Measurements from ENCODE around the gene SLC8A2. TPM values are rescaled to one million over a fixed set of nuclear protein-coding genes. Genes with fewer than 3 reads are reported as not detected.
"Not testable (repeated sequence)": the region's sequence is repeated elsewhere in the genome, so short reads cannot be mapped to it uniquely, and the experiment has no call there.

The SLC8A2 gene
- total RNA-seq, 1 experiment from 2014 or later, result 11.3 TPM

DNA sequence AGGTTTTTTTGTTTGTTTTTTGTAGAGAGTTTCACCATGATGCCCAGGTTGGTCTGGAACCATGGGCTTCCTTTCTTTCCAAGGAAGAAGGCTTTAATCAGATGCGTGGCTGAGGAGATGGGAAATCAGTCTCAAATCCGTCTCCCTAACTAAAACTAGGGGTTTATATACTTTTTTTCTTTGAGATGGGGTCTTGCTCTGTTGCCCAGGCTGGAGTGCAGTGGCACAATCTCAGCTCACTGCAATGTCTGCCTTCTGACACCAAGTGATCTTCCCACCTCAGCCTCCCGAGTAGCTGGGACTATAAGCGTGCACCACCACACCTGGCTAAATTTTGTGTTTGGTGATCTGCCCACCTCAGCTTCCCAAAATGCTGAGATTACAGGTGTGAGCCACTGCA is 87.2 kb downstream of the SLC8A2 start:
- not testable (repeated sequence) for H3K27me3 ChIP-seq (ENCODE audit: insufficient read depth, low read length); H4K91ac ChIP-seq (ENCODE audit: insufficient read length, low read depth, low read length); H3T11ph ChIP-seq (ENCODE audit: low read length); H3K56ac ChIP-seq (ENCODE audit: insufficient read length, low read depth, low read length); H2BK5ac ChIP-seq (ENCODE audit: insufficient read length, low read length); H3K27ac ChIP-seq (ENCODE audit: insufficient read length, low read depth, low read length); H3K18ac ChIP-seq (ENCODE audit: insufficient read length, low read depth, low read length); H3K9me3 Mint-ChIP-seq; H3K23me2 ChIP-seq (ENCODE audit: insufficient read length, low read depth, low read length, poor library complexity, severe bottlenecking); H3K79me2 ChIP-seq (ENCODE audit: insufficient read depth, low read length); H3K4ac ChIP-seq (ENCODE audit: low read depth, low read length); H2BK12ac ChIP-seq (ENCODE audit: insufficient read length, low read depth, low read length); H4K8ac ChIP-seq (replicated peaks; ENCODE audit: insufficient read length, low read depth, low read length); H2BK15ac ChIP-seq (ENCODE audit: low read depth, low read length); H2BK120ac ChIP-seq (ENCODE audit: low read depth, low read length, poor library complexity, severe bottlenecking); H3K14ac ChIP-seq (ENCODE audit: insufficient read depth, low read length); H3K23ac ChIP-seq (ENCODE audit: insufficient read length, low read depth, low read length); H3K27me3 Mint-ChIP-seq (ENCODE audit: low read depth); H4K20me1 ChIP-seq (ENCODE audit: control insufficient read depth, insufficient read depth, insufficient read length); H3K4me1 ChIP-seq (ENCODE audit: insufficient read depth, low read length); H3K4me3 Mint-ChIP-seq; H3K9me3 ChIP-seq (ENCODE audit: control insufficient read depth, low read depth, low read length); H2BK20ac ChIP-seq (ENCODE audit: low read depth, low read length, poor library complexity, severe bottlenecking); H3K79me1 ChIP-seq (ENCODE audit: insufficient read depth, low read depth, low read length, poor library complexity, severe bottlenecking); H3K27ac Mint-ChIP-seq; DNase-seq; H2AFZ ChIP-seq (ENCODE audit: low read length); H4K5ac ChIP-seq (ENCODE audit: insufficient read length, low read depth, low read length); H3K9ac ChIP-seq (ENCODE audit: extremely low read depth, insufficient read length, low read length); H3K4me2 ChIP-seq (ENCODE audit: insufficient read depth, insufficient read length, low read length); H2AK5ac ChIP-seq (ENCODE audit: insufficient read length, low read length)
- WGBS (ENCODE audit: extremely low coverage, insufficient read length, low lambda C conversion rate), result no CpG with 5 or more reads among the region's 4 CpGs
- Mint-ChIP-seq H3K36me3 (ENCODE audit: insufficient read depth in 1 of 3, low read depth in 3 of 3) (peaks cover 17 to 33% (median 28%) of the 10 kb centered on the region in 3 experiments; a peak in 6 of 7 replicates), H3K4me1 (peaks cover 9 to 12% of the 10 kb centered on the region in 2 experiments)

DNA sequence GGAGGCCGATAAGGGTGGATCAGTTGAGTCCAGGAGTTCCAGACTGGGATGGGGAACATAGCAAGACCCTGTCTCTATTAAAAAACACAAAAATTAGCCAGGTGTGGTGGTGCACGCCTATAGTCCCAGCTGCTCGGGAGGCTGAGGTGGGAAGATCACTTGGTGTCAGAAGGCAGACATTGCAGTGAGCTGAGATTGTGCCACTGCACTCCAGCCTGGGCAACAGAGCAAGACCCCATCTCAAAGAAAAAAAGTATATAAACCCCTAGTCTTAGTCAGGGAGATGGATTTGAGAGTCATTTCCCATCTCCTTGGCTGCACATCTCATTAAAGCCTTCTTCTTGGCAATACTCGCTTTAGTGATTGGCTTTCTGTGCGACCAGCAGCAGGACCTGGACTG is 87.8 kb downstream of the SLC8A2 start:
- not testable (repeated sequence) for H3K23ac ChIP-seq (ENCODE audit: insufficient read length, low read depth, low read length); H3T11ph ChIP-seq (ENCODE audit: low read length); H3K9ac ChIP-seq (ENCODE audit: extremely low read depth, insufficient read length, low read length); H2AFZ ChIP-seq (ENCODE audit: low read length); H3K4me2 ChIP-seq (ENCODE audit: insufficient read depth, insufficient read length, low read length); H3K27me3 ChIP-seq (ENCODE audit: insufficient read depth, low read length); H2BK12ac ChIP-seq (ENCODE audit: insufficient read length, low read depth, low read length); H2BK20ac ChIP-seq (ENCODE audit: low read depth, low read length, poor library complexity, severe bottlenecking); H3K79me1 ChIP-seq (ENCODE audit: insufficient read depth, low read depth, low read length, poor library complexity, severe bottlenecking); H4K5ac ChIP-seq (ENCODE audit: insufficient read length, low read depth, low read length); H3K9me3 Mint-ChIP-seq; H4K20me1 ChIP-seq (ENCODE audit: control insufficient read depth, insufficient read depth, insufficient read length); H2BK120ac ChIP-seq (ENCODE audit: low read depth, low read length, poor library complexity, severe bottlenecking); H3K4me1 ChIP-seq (ENCODE audit: insufficient read depth, low read length); H3K27ac Mint-ChIP-seq; H3K56ac ChIP-seq (ENCODE audit: insufficient read length, low read depth, low read length); H3K23me2 ChIP-seq (ENCODE audit: insufficient read length, low read depth, low read length, poor library complexity, severe bottlenecking); H3K9me3 ChIP-seq (ENCODE audit: control insufficient read depth, low read depth, low read length); H2BK15ac ChIP-seq (ENCODE audit: low read depth, low read length); H3K79me2 ChIP-seq (ENCODE audit: insufficient read depth, low read length); H2AK5ac ChIP-seq (ENCODE audit: insufficient read length, low read length); H4K8ac ChIP-seq (replicated peaks; ENCODE audit: insufficient read length, low read depth, low read length); DNase-seq; H3K27ac ChIP-seq (ENCODE audit: insufficient read length, low read depth, low read length); H4K91ac ChIP-seq (ENCODE audit: insufficient read length, low read depth, low read length); H3K27me3 Mint-ChIP-seq (ENCODE audit: low read depth); H3K4ac ChIP-seq (ENCODE audit: low read depth, low read length); H3K4me3 Mint-ChIP-seq; H3K18ac ChIP-seq (ENCODE audit: insufficient read length, low read depth, low read length); H2BK5ac ChIP-seq (ENCODE audit: insufficient read length, low read length); H3K14ac ChIP-seq (ENCODE audit: insufficient read depth, low read length)
- Mint-ChIP-seq H3K4me1 (peaks cover 9 to 12% of the 10 kb centered on the region in 2 experiments), H3K36me3 (ENCODE audit: insufficient read depth in 1 of 3, low read depth in 3 of 3) (peaks cover 17 to 39% (median 28%) of the 10 kb centered on the region in 3 experiments; a peak in 6 of 7 replicates)
- no CpG with 5 or more reads among the region's 5 CpGs for WGBS (ENCODE audit: extremely low coverage, insufficient read length, low lambda C conversion rate)

All from H9 (cell line).